ENCODE measurements around the gene SIRPB1.
A peak's percentile ranks its signal among the peaks of the same experiment; 100 is the strongest.
"Not testable (repeated sequence)": the region's sequence is repeated elsewhere in the genome, so short reads cannot be mapped to it uniquely, and the experiment has no call there.

The SIRPB1 gene

DNA sequence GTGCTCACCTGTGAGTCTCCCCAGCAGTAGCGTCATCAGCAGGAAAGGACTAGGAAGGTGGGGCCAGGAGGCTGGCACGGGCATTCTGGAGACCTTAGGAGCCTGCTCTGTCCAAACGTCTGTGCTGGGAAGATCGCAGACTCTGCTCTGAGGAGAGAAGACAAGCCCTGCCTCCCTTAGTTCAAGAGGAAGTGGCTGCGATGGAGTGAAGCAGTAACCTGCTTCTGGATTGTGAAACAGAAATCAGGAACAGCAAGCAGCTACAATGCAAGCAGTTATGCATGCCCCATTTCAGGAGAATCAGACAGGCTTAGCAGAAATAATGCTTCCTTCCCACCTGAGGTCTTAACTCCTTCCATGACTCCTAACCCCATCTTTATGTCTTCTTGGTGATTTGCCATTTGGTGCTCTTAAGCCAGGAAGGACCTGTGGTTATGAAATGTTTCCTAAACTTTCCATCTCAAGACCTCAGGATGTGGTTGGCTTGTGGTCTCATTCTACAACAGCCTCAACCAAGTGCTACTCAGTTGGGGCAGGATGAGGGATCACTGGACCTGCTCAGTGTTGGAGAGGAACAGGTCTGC lies at the start of gene SIRPB1:
Gene SIRPB1 (minus strand): TSS at position 149 of the 584 bp plus-strand sequence. CDS start 65 bp downstream, at position 84.
- no peak for DNase-seq

DNA sequence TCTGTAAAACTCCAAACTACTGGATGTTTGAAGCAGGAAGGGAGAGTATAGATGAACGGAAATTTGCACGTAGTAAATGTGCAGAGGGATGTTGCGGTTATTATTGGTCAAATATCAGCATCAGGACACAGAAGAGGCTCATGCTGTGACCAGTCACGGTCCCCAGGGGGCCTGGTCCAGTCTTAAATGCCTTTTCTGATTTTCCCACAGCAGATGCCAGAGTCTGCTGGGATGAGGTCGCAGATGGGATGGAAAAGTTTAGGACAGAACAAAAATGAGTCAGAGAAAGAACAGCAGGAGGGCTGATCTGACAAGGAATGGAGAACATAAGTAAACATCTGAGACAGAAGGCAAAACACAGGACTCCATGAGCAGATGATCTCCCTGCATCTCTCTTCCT lies 49.5 kb upstream of the SIRPB1 start:
- no peak for DNase-seq

DNA sequence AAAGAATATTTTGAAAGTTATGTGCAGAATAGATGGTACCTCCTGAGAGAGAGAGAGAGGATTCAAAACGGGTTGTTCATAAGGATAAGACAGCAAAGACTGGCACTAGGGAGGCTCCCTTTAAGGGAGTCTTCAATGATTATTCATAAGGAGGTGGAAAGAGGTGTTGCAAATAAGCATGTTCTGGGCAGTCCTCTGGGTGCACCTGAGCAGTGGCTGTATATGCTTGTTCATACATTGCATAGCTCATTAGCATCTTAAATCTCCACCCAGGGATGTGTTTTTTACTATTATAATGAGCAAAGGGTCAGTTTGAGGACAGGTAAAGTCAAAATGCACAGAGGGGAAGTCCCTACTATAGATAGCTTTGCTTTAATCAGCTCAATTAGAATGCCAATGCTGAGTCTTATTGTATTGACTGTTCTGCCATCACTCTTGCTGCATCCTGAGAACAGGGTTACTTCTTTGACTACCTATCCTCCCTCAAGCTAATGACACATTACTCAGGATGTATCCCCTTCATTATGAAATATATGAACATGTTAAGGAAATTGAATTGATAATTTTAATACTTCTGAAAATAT lies 47.8 kb upstream of the SIRPB1 start:
- DNase-seq = no peak

DNA sequence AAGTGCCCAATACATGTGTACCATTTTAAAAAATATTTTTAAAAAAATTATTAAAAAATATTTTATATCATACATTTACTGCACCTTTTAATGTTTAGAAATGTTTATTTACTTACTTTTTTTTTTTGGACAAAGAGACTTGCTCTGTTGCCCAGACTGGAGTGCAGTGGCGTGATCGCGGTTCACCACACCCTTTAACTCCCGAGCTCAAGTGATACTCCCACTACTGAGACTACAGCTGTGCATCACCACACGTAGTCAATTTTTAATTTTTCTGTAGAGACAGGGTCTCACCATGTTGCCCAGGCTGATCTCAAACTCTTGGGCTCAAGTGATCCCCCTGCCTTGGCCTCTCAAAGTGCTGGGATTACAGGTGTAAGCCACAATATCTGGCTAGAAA lies 47.0 kb upstream of the SIRPB1 start:
- no peak for DNase-seq

DNA sequence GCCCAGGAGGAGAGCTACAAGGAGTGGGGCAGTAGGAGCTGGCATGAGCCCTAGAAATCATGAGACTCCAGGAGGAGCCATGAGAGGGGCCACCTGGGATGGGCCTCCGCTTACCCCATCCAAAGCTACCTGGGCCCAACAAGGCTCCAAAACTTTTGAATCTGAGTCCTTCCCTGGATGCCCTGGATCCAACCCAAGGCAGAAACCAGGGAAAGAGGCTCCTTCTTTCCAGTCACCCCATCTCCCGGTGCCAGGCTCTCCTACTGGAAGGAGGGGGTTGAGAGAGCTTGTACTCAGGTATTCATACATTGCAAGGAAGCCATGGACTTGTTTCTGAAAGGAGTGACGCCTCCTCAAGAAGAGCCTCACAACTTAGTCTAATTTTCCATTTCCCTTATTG lies 45.5 kb upstream of the SIRPB1 start:
- DNase-seq = no peak

DNA sequence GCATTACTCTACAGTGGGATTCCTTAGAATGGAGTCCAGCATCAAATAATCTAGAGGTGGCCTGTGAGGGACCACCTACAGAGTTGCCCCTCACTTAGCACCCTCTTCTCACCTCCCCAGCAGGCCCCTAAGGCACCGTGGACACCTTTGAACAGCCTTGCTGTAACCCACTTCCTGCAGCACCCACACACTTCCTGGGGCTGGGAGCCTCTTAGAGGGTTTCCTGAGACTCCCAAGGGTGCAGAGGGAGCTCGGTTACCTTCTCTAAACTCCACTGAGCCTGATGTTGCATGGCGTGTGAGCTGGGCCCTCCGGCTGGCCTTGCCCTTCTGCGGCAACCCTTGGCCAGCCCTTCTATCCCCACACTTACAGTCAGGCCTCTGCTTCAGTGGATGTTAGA lies 45.1 kb upstream of the SIRPB1 start:
- DNase-seq = no peak

DNA sequence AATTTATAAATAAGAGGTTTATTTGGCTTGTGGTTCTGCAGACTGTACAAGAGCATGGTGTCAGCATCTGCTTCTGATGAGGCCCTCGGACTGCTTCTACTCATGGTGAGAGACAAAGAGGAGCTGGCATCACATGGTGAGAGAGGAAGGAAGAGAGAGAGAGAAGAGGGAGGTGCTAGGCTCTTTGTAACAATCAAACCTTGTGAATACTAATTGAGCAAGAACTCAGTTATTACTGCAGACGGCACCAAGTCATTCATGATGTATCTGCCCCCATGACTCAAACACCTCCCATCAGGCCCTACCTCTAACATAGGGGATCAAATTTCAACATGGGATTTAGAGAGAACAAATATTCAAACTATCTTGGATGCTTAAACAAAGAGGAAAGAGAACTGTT lies 44.1 kb upstream of the SIRPB1 start:
- peak; percentile 6 to 43 for DNase-seq

DNA sequence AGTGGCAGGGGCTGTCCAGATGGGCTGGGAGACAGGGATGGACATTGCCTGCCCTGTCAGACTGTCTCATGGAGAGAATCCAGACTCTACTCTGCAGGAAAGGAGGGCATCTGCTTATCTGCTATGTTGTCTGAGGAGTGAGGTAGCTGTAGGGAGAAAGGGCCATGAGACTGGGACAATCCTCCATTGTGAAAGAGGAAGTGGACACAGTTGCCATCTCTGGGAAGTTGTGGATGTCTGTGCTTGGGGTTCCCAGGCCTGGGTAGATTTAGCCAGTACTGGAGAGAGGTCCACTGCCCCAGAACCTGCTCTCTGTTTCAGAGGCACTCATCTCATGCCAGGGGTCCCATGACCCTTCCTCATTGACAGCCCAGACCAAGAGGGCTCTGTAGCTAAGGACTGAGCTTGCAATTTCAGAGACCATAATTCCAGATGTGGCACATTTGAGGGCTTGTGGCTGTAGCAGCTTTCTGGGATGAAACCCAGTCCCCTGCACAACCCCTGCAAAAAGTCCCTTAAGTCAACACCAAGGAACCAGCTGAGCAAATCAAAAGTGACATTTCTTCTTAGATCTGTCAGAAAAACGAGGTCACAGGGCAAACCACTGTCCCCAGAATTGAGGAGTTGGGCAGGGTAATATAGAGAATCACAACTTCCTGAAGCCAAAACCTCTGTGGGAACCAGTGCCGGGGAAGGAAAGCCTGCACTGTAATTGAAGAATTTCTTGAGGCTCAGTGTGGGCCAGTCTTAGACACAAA lies 41.9 kb upstream of the SIRPB1 start:
- DNase-seq = no peak

DNA sequence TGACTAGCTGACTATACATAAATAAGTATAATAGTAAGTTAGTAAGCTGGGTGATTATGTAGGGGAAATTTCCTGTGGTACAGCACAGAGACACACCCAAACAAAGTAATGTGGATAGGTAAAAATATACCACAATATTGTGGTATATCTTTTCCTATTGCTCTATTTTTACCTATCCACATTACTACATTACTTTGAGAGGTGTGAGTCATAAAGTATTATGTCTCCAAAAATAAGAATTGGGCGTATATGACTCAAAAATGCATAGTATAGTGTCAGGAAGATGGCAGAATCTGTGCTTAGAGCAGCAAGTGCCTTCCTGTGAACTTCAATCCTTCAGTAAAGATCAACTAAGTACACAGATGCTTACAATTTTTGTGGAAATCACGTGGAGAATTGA lies 40.4 kb upstream of the SIRPB1 start:
- DNase-seq = no peak

DNA sequence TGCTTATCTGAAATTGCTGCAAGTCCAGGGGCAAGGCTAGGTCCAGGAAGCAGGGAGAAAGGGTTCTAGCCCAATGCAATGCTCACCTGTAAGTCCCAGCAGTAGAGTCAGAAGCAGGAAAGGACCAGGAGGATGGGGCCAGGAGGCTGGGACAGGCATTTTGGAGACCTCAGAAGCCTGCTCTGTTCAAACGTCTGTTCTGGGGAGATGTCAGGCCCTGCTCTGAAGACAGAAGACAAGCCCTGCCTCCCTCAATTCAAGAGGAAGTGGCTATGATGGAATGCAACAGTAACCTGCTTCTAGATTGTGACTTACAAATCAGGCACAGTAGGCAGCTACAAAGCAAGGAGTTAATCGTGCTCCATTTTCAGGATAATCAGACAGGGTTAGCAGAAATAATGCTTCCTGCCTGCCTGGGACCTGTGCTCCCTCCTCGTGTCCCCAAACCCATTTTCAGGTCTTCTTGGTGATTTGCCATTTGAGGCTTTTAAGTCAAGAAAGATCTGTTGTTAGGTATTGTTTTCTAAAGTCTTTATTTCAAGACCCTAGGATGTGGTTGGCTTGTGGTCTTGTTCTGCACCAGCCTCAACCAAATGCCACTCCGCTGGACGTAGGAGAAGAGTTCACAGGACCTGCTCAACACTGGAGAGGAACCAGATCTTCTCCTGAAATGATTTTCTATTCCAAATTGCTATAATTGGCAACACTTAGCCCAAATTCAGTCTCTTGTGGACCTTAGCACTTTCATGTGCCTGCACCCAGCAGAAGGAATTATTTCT lies 37.9 kb upstream of the SIRPB1 start, which contains the start of gene SIRPG:
Gene SIRPG (minus strand): TSS at position 224 of the 779 bp plus-strand sequence. CDS start 65 bp downstream, at position 159.
- DNase-seq = no peak

DNA sequence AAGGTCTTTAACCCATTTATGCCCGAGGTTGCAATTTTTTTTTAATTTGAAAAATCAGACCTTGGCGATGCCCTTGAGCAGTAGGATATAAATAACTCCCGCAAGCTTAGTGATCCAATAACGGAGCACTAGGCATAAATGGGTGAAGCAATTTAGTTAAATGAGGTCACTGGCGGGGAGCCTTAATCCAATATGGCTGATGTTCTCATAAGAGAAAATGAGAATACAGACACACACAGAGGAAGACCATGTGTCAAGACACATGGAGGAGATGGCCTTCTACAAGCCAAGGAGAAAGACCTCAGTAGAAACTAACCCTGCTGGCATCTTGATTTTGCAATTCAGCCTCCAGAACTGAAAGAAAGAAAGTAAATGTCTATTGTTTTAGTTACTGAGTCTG lies 37.0 kb upstream of the SIRPB1 start:
- DNase-seq = no peak

DNA sequence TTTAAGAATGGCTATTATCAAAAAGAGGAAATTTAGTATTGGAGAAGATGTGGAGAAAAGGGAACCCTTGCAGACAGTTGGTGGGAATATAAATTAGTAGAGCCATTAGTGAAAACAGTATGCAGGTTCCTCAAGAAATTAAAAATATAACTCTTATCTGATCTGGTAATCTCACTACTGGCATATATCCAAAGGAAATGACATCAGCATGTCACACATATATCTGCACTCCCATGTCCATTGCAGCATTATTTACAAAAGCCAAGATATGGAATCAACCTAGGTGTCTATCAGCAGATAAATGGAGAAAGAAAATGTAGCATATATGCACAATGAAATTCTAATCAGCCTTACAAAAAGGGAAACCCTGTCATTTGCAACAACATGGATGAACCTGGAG lies 35.2 kb upstream of the SIRPB1 start:
- no peak for DNase-seq

DNA sequence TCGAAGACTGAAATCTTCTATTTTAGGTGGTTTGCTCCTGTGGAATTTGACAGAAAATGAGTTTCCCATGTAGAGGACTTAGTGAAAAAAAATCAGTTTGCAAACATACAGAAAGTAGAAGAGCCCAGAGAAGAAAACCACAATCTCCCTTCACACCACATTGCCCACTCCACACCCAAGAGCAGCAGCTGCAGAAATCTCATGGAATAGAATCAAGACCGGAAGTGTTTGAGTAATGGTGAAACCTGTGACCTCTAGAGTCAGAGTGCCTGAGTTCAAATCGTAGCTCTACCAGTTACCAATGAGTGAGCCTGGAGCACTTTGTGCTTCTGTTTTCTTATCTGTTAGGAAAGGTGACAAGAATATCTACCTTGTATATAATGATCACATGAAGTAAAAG lies 33.2 kb upstream of the SIRPB1 start:
- DNase-seq = no peak

DNA sequence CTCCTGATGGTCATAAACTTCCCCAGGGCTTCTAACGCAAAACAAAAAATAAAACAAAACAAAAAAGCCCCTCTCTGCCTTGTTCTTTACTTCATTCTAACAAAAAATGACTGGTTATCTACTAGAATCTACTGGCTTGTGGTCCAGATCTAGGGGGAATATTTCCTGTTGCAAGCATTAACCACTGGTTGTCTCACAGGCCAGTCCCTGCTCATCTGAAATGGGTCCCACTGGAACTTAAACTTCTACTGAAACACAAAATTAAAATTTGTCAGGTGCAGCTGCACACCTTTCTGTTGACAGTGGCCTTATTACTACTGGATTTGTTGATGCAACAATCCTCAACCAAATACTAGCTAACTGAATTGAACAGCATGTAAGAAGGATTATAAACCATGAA lies 32.3 kb upstream of the SIRPB1 start:
- peak in 1 of 2 experiments; percentile 49 for DNase-seq

DNA sequence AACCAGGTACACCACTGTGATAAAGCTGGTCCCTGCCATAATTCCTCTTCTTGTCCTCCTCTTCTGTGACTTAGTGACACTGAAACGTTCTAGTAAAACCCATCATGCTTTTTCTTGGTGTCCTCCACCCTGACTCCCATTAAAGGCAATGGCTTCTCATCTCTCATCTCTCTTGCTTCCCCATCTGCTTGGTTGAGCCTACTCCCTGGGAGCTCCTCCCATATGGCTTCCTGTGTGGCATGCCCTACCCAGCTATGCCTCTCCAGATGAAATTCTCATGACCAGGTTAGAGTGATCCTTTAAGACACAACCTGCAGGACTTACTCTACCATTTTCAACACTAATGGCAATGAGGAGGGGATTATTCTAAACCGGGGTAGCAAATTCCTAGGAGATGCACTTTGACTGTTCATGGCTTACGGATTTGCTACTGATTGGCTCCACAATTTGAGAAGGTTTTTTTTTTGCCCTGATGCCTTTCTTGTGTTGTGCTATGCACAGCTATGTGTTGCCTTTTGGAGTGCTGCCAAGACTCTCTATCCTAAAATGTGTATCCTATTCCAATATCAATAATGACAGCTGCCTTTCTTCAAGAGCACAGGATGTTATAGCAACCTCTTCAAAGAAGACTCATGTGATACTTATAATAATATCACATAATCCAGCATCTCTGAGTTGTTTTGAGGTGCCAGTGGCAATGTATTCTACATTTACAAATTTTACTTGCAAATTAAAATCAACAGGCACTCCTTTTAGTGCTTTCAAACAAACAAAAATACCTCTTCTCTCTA lies 31.7 kb upstream of the SIRPB1 start:
- peak in 1 of 2 experiments; percentile 79 for DNase-seq

DNA sequence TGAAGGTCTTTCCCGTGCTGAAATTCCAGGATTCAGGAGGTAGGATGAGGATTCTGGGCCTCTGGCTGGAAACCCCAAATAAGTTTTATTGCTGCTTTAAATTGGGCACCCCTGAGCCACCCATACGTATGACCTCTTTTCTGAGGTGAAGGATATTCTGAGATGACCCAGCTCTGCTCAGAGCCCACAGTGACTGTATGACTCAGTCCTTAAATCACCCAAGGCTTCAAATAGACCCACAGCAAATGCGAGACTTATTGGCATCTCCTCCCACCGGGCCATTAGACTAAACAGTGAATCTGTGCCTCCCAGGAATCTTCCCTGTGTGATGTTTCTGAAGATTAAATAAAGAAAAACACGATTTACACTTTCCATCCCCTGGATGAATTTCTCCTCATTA lies 28.3 kb upstream of the SIRPB1 start:
- DNase-seq = no peak

DNA sequence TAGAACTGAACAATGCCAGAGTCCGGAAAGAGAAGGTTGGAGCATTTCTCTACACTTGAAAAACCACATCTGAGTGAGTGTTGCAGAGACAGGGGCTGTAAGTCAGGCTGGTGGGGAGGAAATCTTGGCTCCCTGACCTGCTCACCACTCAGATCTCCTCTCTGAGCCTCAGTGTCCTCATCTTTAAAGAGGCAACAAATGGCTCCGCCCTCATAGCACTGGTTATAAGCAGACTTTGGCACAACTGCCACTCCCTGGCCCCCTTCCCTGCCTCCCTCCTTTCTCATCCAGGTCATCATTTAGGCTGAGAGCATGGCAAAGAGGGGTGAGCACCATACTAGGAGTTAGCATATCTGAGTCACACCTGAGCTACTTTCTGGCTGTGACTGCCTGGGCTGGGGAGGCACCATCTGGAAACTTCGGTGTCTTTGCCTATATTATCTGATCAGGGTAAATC lies 27.2 kb upstream of the SIRPB1 start:
- no peak for DNase-seq

DNA sequence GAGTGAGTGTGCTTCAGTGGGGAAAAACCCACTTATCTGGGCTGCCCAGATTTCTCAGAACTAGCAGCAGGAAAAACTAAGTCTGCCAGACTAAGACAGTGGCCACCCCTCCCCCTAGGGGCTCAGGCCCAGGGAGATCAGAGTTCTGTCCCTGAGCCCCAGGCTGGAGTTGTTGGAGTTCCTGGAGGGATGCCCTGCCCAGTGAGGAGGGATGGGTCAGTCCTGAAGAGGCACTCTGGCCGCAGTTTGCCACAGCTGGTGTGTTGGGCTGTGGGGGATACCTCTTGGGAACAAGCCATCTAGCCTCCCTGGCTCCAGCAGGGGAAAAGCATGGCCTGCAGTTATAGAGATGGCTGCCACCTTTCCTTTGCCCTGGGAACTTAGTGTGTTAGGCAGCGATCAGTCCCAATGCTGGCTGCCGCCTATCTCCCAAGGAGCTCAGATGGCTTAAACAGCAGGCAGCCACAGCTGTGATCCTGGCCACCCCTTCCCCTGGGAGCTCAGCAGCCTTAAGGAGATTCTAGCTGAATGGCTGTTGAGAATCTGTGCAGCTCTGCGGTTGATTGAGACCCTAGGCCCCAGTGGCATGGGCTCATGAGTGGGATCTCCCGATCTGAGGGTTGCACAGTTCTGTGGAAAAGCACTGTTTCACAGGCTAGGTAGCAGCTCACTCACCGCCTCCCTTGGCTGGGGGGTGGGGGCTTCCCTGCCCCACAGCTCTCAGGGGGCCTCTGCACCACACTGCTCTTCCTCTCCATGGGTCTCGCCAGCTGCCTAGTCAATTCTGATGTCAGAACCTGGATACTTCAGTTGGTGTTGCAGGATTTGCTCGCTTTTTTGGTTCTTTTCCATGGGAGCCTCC lies 24.5 kb upstream of the SIRPB1 start:
- no peak for DNase-seq

DNA sequence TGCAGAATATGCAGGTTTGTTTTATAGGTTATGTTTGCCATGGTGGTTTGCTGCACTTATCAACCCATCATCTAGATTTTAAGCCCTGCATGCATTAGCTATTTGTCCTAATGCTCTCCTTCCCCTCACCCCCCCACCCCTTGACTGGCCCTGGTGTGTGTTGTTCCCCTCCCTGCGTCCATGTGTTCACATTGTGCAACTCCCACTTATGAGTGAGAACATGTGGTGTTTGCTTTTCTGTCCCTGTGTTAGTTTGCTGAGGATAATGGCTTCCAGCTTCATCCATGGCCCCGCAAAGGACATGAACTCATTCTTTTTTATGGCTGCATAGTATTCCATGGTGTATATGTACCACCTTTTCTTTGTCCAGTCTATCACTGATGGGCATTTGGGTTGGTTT lies 18.8 kb upstream of the SIRPB1 start:
- not testable (repeated sequence) for DNase-seq

DNA sequence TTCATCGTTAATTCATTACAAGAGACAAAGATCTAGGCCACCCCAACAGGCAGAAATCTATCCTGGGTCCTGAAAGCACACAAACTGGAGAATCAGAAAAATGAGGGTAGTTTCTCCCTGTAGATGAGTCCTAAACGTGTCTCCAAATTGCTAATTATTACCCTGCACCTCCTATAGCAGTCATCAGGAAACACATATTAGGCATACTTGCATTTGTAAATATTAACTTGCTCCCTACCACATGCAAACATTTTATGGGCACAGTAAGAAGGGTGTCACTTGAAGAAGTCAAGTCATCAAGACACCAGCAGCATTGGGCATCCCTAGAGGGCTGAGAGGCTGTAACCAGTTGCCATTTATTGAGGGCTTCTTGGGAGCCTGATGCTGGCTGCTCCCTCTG lies 17.9 kb upstream of the SIRPB1 start:
- no peak for DNase-seq

DNA sequence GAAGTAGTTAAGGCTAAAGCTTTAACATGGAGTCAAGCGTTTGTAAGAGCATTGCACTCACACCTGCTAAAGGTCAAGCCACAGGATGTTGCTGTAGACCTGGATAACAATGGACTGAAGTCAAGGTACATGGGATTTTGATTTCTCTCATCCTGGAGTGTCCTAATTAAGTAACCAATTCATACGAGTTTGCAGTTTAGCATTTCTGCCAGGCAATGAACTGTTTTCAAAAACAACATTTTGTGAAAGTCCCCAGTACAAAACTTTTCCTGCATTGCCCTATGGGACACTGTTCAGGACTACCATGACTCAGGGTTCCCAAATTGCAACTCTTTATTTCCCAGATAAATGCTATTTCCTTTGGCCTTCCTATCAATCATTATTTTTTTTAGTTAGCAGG lies 17.4 kb upstream of the SIRPB1 start:
- DNase-seq = no peak

DNA sequence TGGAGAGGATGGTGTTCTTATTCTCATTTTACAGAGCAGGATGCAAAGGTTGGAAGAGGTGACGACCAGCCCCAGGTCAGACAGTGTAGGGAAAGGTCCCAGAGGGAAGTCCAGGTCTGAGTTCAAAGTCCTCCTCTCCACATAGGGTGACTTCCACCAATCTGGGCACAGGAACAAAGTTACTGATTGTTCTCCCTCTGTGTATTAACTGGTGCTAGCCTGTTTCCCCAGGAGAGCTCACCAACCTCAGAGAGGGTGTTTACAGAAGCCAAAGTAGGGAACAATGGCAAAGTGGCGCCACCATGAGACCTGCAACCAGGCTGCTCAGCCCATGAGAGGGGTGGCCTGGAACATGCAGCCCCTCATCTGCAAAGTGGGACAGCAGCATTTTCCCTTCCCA lies 16.8 kb upstream of the SIRPB1 start:
- peak in 1 of 2 experiments; percentile 14 for DNase-seq

Data from NCI-H526 (cell line).